Measurements from ENCODE around the gene HOXC6. TPM values are rescaled to one million over a fixed set of nuclear protein-coding genes. Genes with fewer than 3 reads are reported as not detected.

The HOXC6 gene
- total and polyA plus RNA-seq, 10 of the 15 experiments (the other 5 are each of a cell fraction or from before 2014, with no cell fraction given), result 0.02 to 0.55 (median 0.45) TPM; not detected in 4

- Histone ChIP-seq H3K4me1 (ENCODE audit: control insufficient read depth, insufficient read depth, low read length) (peaks cover 10% of the 10 kb centered on the region), H3K9me3 (replicated peaks; ENCODE audit: control insufficient read depth, insufficient read depth, low read length) (no peaks in the 10 kb centered on the region), H3K36me3 (ENCODE audit: control insufficient read depth in 2 of 2, insufficient read depth in 2 of 2, low read length in 1 of 2) (no peaks in the 10 kb centered on the region), H2AFZ (ENCODE audit: control insufficient read depth, low read depth, low read length) (no peak overlapping the region), H3K9ac (ENCODE audit: control insufficient read depth, insufficient read depth, low read length) (no peak overlapping the region), H3K4me2 (ENCODE audit: control insufficient read depth, insufficient read depth) (peak overlapping the region; percentile 75), H3K4me3 (no peak overlapping the region; the same call in 1 of the 2 replicates), H3K27ac (ENCODE audit: control insufficient read depth, insufficient read depth) (no peak overlapping the region), H3K27me3 (replicated peaks in 1 of 2; ENCODE audit: control insufficient read depth in 2 of 2, insufficient read depth in 2 of 2, low read length in 1 of 2) (peaks cover 38 to 60% of the 10 kb centered on the region in 2 experiments), H3K79me2 (ENCODE audit: control insufficient read depth, insufficient read depth, low read length) (no peaks in the 10 kb centered on the region), H4K20me1 (ENCODE audit: control insufficient read depth, insufficient read depth) (peaks cover 3% of the 10 kb centered on the region; the same call in 1 of the 2 replicates)
- no TSS peak for BruUV-seq (replicated peaks)
- POLR2A ChIA-PET, result interaction anchor here (1.0 kb wide), 1 partner anchor 11 kb away, joined by 3 read pairs; the partner anchor contains the start of gene HOXC9
- WGBS (ENCODE audit: insufficient coverage, insufficient replicate concordance, low lambda C conversion rate, missing lambda C conversion rate), result 6% methylated on average over 28 of the region's 28 CpGs
- SMC1A ChIA-PET (ENCODE audit: uncharacterized antibody, unreplicated experiment), result no interaction called here
- peak; percentile 63 for ATAC-seq
- peak; percentile 34 for DNase-seq (ENCODE audit: low read depth, low spot score)
- RAD21 ChIA-PET (ENCODE audit: unreplicated experiment), result interaction anchor here (1.0 to 2.0 kb wide), 4 partner anchors 11 to 199 kb away, joined by 3 to 5 read pairs (median 4); partner anchors contain the start of genes HOXC9 and SMUG1
- intact Hi-C loops (cut with micrococcal nuclease; ENCODE audit: unreplicated experiment) (loop anchor here (5.0 to 10.0 kb wide), 3 partner anchors 195 to 285 kb away; no protein-coding TSS in a partner anchor), in situ Hi-C loops (cut with MboI) (no loop called here)
- CTCF ChIA-PET, result interaction anchor here (0.8 to 5.5 kb wide), 13 partner anchors 32 to 289 kb away, joined by 3 to 54 read pairs (median 5); no protein-coding TSS in a partner anchor
- peak; percentile 76 for FAIRE-seq
- TF ChIP-seq ESRRA (IDR thresholded peaks at IDR 0.05; ENCODE audit: low read length) (no peak), SREBF2 (IDR thresholded peaks at IDR 0.05; ENCODE audit: low read length) (no peak), SIX5 (IDR thresholded peaks at IDR 0.05; ENCODE audit: low read depth, low read length, severe bottlenecking) (peak; percentile 11), POLR2AphosphoS5 (IDR thresholded peaks at IDR 0.05; ENCODE audit: low read length) (no peak), TAF1 (IDR thresholded peaks at IDR 0.05; ENCODE audit: borderline replicate concordance, low read depth, low read length) (no peak), ZNF24 (IDR thresholded peaks at IDR 0.05) (no peak), FOXM1 (IDR thresholded peaks at IDR 0.05; ENCODE audit: low read depth, low read length) (0 out of 2 replicates have a peak, but pooled peaks have one; percentile 37), ZNF687 (IDR thresholded peaks at IDR 0.05) (no peak), SKIL (IDR thresholded peaks at IDR 0.05; ENCODE audit: low read depth, poor library complexity, severe bottlenecking) (no peak), RAD21 (IDR thresholded peaks at IDR 0.05; ENCODE audit: insufficient read depth, low read depth, low read length) (peak; percentile 49), EZH2 (IDR thresholded peaks at IDR 0.05; ENCODE audit: borderline replicate concordance, control insufficient read depth, low read depth, low read length) (0 out of 2 replicates have a peak, but pooled peaks have one; percentile 29), BMI1 (IDR thresholded peaks at IDR 0.05; ENCODE audit: borderline replicate concordance) (0 out of 2 replicates have a peak, but pooled peaks have one; percentile 31), PAX8 (IDR thresholded peaks at IDR 0.05) (no peak), GATAD2B (conservative IDR thresholded peaks at IDR 0.05; ENCODE audit: low read depth) (no peak), PML (IDR thresholded peaks at IDR 0.05; ENCODE audit: low read length) (no peak)
- TF ChIP-seq, protein P1, sequence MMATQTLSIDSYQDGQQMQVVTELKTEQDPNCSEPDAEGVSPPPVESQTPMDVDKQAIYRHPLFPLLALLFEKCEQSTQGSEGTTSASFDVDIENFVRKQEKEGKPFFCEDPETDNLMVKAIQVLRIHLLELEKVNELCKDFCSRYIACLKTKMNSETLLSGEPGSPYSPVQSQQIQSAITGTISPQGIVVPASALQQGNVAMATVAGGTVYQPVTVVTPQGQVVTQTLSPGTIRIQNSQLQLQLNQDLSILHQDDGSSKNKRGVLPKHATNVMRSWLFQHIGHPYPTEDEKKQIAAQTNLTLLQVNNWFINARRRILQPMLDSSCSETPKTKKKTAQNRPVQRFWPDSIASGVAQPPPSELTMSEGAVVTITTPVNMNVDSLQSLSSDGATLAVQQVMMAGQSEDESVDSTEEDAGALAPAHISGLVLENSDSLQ (IDR thresholded peaks at IDR 0.05), result peak; percentile 4; the same call in 1 of the 2 replicates
Observed at GRCh38 chr12:53989227-53990113, 38.8 kb upstream of the HOXC6 start.

Measured in GM12878 (cell line).